Esophagus squamous epithelium (tissue), 5 donors: ENCODE results near the gene LMNA. TPM values are rescaled to one million over a fixed set of nuclear protein-coding genes. Genes with fewer than 3 reads are reported as not detected.

Experiments used
- DNase-seq: peaks from one replicate; lab custom pipeline; 2025; lab: John Stamatoyannopoulos, UW
- H3K27ac ChIP-seq, 4 donors: fragments of 200-600 bp; sonication (generic); one replicate each; pipeline ENCODE4 v1.5.1; 2016 to 2019; ENCODE audit warnings: mild to moderate bottlenecking in 1 of 4
- H3K27me3 ChIP-seq, 4 donors: fragments of 200-600 bp; sonication (generic); 1 replicate in 3 of 4; 2 replicates in 1 of 4; pipeline versions ENCODE4 v1.5.1 to v1.6.0; 2017 to 2021; ENCODE audit warnings: antibody characterized with exemption in 1 of 4
- H3K36me3 ChIP-seq, 3 donors: fragments of 200-600 bp; sonication (generic); one replicate each; pipeline ENCODE4 v1.5.1; 2016 to 2019
- H3K4me1 ChIP-seq, 3 donors: fragments of 200-600 bp; sonication (generic); one replicate each; pipeline ENCODE4 v1.5.1; 2017 to 2019
- H3K4me3 ChIP-seq, 4 donors: fragments of 200-600 bp; sonication (generic); 1 replicate in 3 of 4; 2 replicates in 1 of 4; pipeline ENCODE4 v1.5.1; 2016 to 2019; ENCODE audit warnings: mild to moderate bottlenecking in 2 of 4, moderate library complexity in 1 of 4
- H3K9me3 ChIP-seq, 3 donors: fragments of 200-600 bp; sonication (generic); one replicate each; pipeline ENCODE4 v1.5.1; 2016 to 2019
- CTCF ChIP-seq, 6 experiments: fragments of 450-650 bp in 4 of 6; fragments of 200-600 bp in 2 of 6; sonication (generic) in 2 of 6; IDR thresholded peaks; one replicate each; pipeline ENCODE4 v1.5.1; 2016 to 2019; ENCODE audit warnings: antibody characterized with exemption in 6 of 6, mild to moderate bottlenecking in 4 of 6, moderate library complexity in 4 of 6
- POLR2A ChIP-seq, 4 donors: fragments of 450-650 bp; IDR thresholded peaks; one replicate each; pipeline ENCODE4 v1.6.1; 2017; ENCODE audit warnings: antibody characterized with exemption in 4 of 4, mild to moderate bottlenecking in 4 of 4, moderate library complexity in 3 of 4
- WGBS, 2 donors: methylation state at CpG; one replicate each; pipeline ENCODE4 v1.1.5; 2018; 5-methylcytosine and 5-hydroxymethylcytosine counted together
- intact Hi-C: fragments of 100-400 bp; cut with DNase I; formaldehyde crosslinking; loops from one replicate; pipeline ENCODE4 v1.15.0; 2022
- total RNA-seq, 4 donors: library from RNA; depleted of rRNA; stranded (reverse); fragments of >200 nt; gene quantifications; one replicate each; pipeline ENCODE4 v1.1.0, GENCODE V29; 2016
- donor health status: DM: yes; HTN: yes; CAD: no.

LMNA gene
- total RNA-seq, 4 donors from 2014 or later = 322 to 480 (median 403) TPM

GRCh38 chr1:156073740-156074139 is 40.8 kb upstream of the LMNA start:
- no peak overlapping the region for H3K4me3 ChIP-seq
- no peak for DNase-seq
- no peak for TF ChIP-seq CTCF (IDR thresholded peaks at IDR 0.05)
- peaks cover 0 to 18% (median 4%) of the 10 kb centered on the region in 3 donors for H3K4me1 ChIP-seq
- no peaks in the 10 kb centered on the region for H3K9me3 ChIP-seq
- intact Hi-C loops = no loop called here
- no peak overlapping the region for H3K27ac ChIP-seq
- H3K36me3 ChIP-seq = peaks cover 0 to 56% (median 0%) of the 10 kb centered on the region in 3 donors
- H3K27me3 ChIP-seq = peaks cover 0 to 7% (median 0%) of the 10 kb centered on the region in 4 donors
- 54 to 61% methylated on average over 5 of the region's 5 CpGs for WGBS, 2 donors

GRCh38 chr1:156074661-156075060 is 39.9 kb upstream of the LMNA start:
- no peaks in the 10 kb centered on the region for H3K9me3 ChIP-seq
- no peak for DNase-seq
- peaks cover 0 to 47% (median 0%) of the 10 kb centered on the region in 3 donors for H3K36me3 ChIP-seq
- no peak overlapping the region for H3K27ac ChIP-seq
- H3K4me3 ChIP-seq = no peak overlapping the region
- intact Hi-C loops = no loop called here
- TF ChIP-seq POLR2A (IDR thresholded peaks at IDR 0.05) (no peak), CTCF (IDR thresholded peaks at IDR 0.05) (no peak)
- H3K27me3 ChIP-seq = peaks cover 0 to 7% (median 0%) of the 10 kb centered on the region in 4 donors
- peaks cover 0 to 18% (median 4%) of the 10 kb centered on the region in 3 donors for H3K4me1 ChIP-seq
- 50% methylated on average over 1 of the region's 8 CpGs; no CpG with 5 or more reads in 1 of the 2 donors for WGBS, 2 donors

GRCh38 chr1:156075162-156075561 is 39.3 kb upstream of the LMNA start:
- TF ChIP-seq POLR2A (IDR thresholded peaks at IDR 0.05) = no peak
- TF ChIP-seq CTCF (IDR thresholded peaks at IDR 0.05) = no peak
- intact Hi-C loops = no loop called here
- WGBS, 2 donors = 47 to 51% methylated on average over 3 of the region's 3 CpGs

GRCh38 chr1:156075775-156076204 is 38.7 kb upstream of the LMNA start:
- Histone ChIP-seq H3K4me3 (peak overlapping the region in 2 of 4 donors; percentile 48 to 66), H3K9me3 (no peaks in the 10 kb centered on the region), H3K27ac (peak overlapping the region in 1 of 4 donors; percentile 66), H3K4me1 (peaks cover 0 to 22% (median 4%) of the 10 kb centered on the region in 3 donors), H3K36me3 (peaks cover 0 to 36% (median 0%) of the 10 kb centered on the region in 3 donors), H3K27me3 (peaks cover 0 to 2% (median 0%) of the 10 kb centered on the region in 4 donors)
- WGBS, 2 donors = 57 to 59% methylated on average over 4 of the region's 4 CpGs
- no peak for TF ChIP-seq CTCF (IDR thresholded peaks at IDR 0.05)
- TF ChIP-seq POLR2A (IDR thresholded peaks at IDR 0.05) = no peak
- intact Hi-C loops = no loop called here
- no peak for DNase-seq

More at GRCh38 chr1:156075162-156075561, 39.3 kb upstream of the LMNA start:
- H3K4me3 ChIP-seq = no peak overlapping the region
- peaks cover 0 to 18% (median 4%) of the 10 kb centered on the region in 3 donors for H3K4me1 ChIP-seq
- H3K27me3 ChIP-seq = peaks cover 0 to 5% (median 0%) of the 10 kb centered on the region in 4 donors
- H3K9me3 ChIP-seq = no peaks in the 10 kb centered on the region
- H3K27ac ChIP-seq = no peak overlapping the region
- DNase-seq = no peak
- H3K36me3 ChIP-seq = peaks cover 0 to 42% (median 0%) of the 10 kb centered on the region in 3 donors

- H3K27ac ChIP-seq = peak overlapping the region in 3 of 4 donors; percentile 14 to 66 (median 63)
- WGBS, 2 donors = 42 to 85% methylated on average over 20 to 34 of the region's 73 CpGs
These were observed 37.7 kb upstream of the LMNA start for GRCh38 chr1:156076609-156077429.

More at GRCh38 chr1:156076609-156077429, 37.7 kb upstream of the LMNA start:
- Histone ChIP-seq H3K27me3 (peaks cover 0 to 8% (median 0%) of the 10 kb centered on the region in 4 donors), H3K4me1 (peaks cover 0 to 32% (median 7%) of the 10 kb centered on the region in 3 donors), H3K36me3 (peaks cover 0 to 25% (median 0%) of the 10 kb centered on the region in 3 donors), H3K4me3 (peak overlapping the region; percentile 15 to 66 (median 38)), H3K9me3 (no peaks in the 10 kb centered on the region)
- intact Hi-C loops = no loop called here
- TF ChIP-seq POLR2A (IDR thresholded peaks at IDR 0.05) = peak in 2 of 4 donors; percentile 17 to 23
- no peak for TF ChIP-seq CTCF (IDR thresholded peaks at IDR 0.05)
- no peak for DNase-seq
